ENCODE results near the gene UTF1.

DNA sequence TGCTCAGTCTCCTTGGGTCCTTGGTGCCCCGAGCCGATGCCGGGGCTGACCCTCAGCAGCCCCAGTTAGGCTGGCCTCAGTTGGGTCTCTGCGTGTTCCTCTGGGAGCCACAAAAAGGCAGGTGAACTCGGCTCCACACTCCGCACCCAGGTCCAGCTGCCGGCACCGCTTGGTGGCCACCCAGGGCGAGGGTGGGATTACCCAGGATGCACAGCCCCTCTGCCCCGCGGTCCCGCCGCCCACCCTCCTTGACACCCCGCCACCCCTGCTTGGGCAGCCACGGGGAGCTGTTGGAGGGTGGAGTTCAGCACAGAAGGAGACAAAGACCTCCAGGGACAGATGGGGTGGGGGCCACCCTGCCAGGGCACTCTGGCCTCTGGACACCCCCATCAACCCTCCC lies 25.3 kb downstream of the UTF1 start:
- TF ChIP-seq, protein P1, sequence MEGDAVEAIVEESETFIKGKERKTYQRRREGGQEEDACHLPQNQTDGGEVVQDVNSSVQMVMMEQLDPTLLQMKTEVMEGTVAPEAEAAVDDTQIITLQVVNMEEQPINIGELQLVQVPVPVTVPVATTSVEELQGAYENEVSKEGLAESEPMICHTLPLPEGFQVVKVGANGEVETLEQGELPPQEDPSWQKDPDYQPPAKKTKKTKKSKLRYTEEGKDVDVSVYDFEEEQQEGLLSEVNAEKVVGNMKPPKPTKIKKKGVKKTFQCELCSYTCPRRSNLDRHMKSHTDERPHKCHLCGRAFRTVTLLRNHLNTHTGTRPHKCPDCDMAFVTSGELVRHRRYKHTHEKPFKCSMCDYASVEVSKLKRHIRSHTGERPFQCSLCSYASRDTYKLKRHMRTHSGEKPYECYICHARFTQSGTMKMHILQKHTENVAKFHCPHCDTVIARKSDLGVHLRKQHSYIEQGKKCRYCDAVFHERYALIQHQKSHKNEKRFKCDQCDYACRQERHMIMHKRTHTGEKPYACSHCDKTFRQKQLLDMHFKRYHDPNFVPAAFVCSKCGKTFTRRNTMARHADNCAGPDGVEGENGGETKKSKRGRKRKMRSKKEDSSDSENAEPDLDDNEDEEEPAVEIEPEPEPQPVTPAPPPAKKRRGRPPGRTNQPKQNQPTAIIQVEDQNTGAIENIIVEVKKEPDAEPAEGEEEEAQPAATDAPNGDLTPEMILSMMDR (IDR thresholded peaks at IDR 0.05): no peak
- TF ChIP-seq EZH2phosphoT487 (IDR thresholded peaks at IDR 0.05) (no peak), EZH2 (IDR thresholded peaks at IDR 0.05) (no peak)
